MCF 10A (cell line): ENCODE measurements around the gene ARHGEF11. TPM values are rescaled to one million over a fixed set of nuclear protein-coding genes. Genes with fewer than 3 reads are reported as not detected.

Experiments
- BruUV-seq: library from RNA; stranded (reverse); fragments of 400-500 nt; replicated peaks from 2 replicates; lab custom pipeline; 2021; lab: Mats Ljungman, UMichigan
- CTCF ChIA-PET: fragments of 300-600 bp; sonication (Branson Sonifier 250); formaldehyde crosslinking; extraction: SDS; loops from one replicate; lab custom pipeline; 2021; ENCODE audit warnings: antibody characterized with exemption, inconsistent platforms; lab: Yijun Ruan, JAX
- POLR2A ChIA-PET: fragments of 300-600, 350-650 bp; sonication (Branson Sonifier 250); formaldehyde crosslinking; extraction: SDS; loops from one replicate; lab custom pipeline; 2020; ENCODE audit warnings: antibody characterized with exemption, inconsistent platforms; lab: Yijun Ruan, JAX
- DNase-seq: peaks from one replicate; pipeline ENCODE4 v3.0.0-alpha.2; 2018; ENCODE audit not compliant: unreplicated experiment
- H3K27ac Mint-ChIP-seq: one replicate; pipeline ENCODE4 v1.8.0; 2022; ENCODE audit warnings: mild to moderate bottlenecking, low read depth, mixed read lengths; ENCODE audit not compliant: unreplicated experiment
- H3K27me3 Mint-ChIP-seq: one replicate; pipeline ENCODE4 v1.8.0; 2022; ENCODE audit warnings: mixed read lengths; ENCODE audit not compliant: insufficient read depth, unreplicated experiment
- H3K36me3 Mint-ChIP-seq: one replicate; pipeline ENCODE4 v1.8.0; 2022; ENCODE audit warnings: mild to moderate bottlenecking, moderate library complexity, mixed read lengths; ENCODE audit not compliant: insufficient read depth, unreplicated experiment
- H3K4me1 Mint-ChIP-seq: one replicate; pipeline ENCODE4 v1.8.0; 2022; ENCODE audit warnings: mixed read lengths; ENCODE audit not compliant: insufficient read depth, unreplicated experiment
- H3K4me3 Mint-ChIP-seq: one replicate; pipeline ENCODE4 v1.8.0; 2022; ENCODE audit warnings: mild to moderate bottlenecking, moderate library complexity, mixed read lengths; ENCODE audit not compliant: unreplicated experiment
- H3K9me3 Mint-ChIP-seq: one replicate; pipeline ENCODE4 v1.8.0; 2022; ENCODE audit warnings: mixed read lengths; ENCODE audit not compliant: unreplicated experiment
- intact Hi-C: fragments of 100-400 bp; cut with micrococcal nuclease; formaldehyde crosslinking; loops from 2 replicates; pipeline ENCODE4 v1.14.1; 2022
- total RNA-seq: library from RNA; stranded (reverse); gene quantifications from 2 replicates; pipeline ENCODE4 v1.2.3, GENCODE V29; 2022
- TF ChIP-seq, protein P1 (sequence below): fragments of 200-600 bp; IDR thresholded peaks from one replicate; pipeline ENCODE4 v1.8.0; 2022; ENCODE audit warnings: antibody characterized with exemption, mild to moderate bottlenecking; ENCODE audit not compliant: unreplicated experiment

ARHGEF11 gene
- total RNA-seq, 1 experiment from 2014 or later: 34.5 TPM

DNA sequence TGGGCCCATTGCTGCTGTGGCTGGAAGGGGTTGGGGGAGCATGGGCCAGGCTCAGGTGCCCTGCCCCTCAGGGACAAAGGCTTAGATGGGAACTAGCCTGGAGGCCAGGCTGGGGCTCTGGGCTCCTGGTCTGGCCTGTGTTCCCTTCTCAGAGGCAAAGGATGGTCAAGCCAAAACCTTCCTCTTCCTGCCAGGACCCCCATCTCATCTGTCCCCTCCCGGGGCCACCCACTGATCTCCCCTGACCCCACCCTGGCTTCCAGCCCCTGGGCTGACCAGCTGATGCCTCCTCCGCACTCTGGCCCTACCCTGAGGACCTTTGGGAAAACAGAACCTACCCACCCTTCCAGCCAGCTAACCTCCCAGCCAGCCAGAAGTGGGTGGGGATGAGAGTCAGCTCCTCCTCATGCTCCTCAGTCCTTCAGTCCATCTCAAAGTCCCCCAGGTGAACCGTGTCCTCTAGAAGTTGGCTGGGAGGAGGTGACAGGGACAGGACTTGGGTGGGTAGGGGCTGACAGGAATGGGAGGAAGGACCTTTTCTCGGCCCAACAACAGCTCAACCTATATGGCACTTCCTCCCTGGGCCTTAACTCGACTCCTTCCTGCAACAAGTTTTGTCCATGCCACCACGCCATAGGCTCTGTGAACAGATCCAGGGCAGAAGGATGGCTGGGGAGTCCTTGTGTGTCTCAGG is 144.5 kb downstream of the ARHGEF11 start:
- BruUV-seq: no TSS peak
- POLR2A ChIA-PET: interaction anchor here (0.5 to 1.0 kb wide), 2 partner anchors 11 to 279 kb away, joined by 3 to 4 read pairs; no protein-coding TSS in a partner anchor
- H3K27ac Mint-ChIP-seq: no peak overlapping the region
- TF ChIP-seq, protein P1, sequence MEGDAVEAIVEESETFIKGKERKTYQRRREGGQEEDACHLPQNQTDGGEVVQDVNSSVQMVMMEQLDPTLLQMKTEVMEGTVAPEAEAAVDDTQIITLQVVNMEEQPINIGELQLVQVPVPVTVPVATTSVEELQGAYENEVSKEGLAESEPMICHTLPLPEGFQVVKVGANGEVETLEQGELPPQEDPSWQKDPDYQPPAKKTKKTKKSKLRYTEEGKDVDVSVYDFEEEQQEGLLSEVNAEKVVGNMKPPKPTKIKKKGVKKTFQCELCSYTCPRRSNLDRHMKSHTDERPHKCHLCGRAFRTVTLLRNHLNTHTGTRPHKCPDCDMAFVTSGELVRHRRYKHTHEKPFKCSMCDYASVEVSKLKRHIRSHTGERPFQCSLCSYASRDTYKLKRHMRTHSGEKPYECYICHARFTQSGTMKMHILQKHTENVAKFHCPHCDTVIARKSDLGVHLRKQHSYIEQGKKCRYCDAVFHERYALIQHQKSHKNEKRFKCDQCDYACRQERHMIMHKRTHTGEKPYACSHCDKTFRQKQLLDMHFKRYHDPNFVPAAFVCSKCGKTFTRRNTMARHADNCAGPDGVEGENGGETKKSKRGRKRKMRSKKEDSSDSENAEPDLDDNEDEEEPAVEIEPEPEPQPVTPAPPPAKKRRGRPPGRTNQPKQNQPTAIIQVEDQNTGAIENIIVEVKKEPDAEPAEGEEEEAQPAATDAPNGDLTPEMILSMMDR: no peak
- CTCF ChIA-PET: interaction anchor here (0.8 to 17.6 kb wide), 7 partner anchors 8 to 243 kb away, joined by 4 to 363 read pairs (median 5); partner anchors contain the start of gene LRRC71
- intact Hi-C loops: no loop called here
- no peaks in the 10 kb centered on the region for H3K9me3 Mint-ChIP-seq
- H3K27me3 Mint-ChIP-seq: no peaks in the 10 kb centered on the region
- no peaks in the 10 kb centered on the region for H3K36me3 Mint-ChIP-seq
- no peak for DNase-seq
- H3K4me1 Mint-ChIP-seq: peaks cover 29% of the 10 kb centered on the region
- no peak overlapping the region for H3K4me3 Mint-ChIP-seq

DNA sequence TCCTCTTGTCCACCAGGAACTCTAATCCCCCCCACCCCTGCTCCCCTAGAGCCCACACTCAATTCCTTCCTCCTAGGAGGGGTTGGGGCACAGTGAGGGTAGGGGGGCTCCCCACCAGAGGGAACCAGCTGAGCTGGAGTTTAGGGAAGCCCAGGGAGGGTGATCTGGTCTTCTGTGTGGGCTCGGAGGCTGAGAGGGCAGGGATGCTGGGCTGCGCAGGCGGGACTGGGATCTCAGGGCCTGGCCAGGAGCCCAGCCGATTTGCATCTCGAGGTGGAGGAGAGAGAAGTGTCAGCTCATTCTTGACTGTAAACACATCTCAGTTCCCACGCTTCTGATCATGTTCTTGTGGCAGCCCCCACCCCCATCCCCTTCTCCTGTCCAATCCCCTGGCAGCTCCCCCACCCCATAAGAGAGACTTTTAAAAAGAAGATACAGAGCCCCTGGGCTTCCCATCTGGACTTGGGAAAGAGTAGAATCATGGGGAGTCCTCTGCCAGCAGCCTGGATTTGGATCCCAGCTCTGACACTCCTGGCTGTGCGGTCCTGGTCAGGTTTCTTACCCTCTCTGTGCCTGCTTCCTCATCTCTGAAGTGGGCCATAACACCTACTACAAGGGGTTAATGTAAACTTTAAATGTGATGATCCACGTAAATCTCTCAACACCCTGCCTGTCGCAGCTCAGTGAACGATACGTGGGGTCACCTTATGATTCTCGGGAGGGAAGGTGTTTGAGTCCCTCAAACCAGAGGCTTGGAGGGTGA is 145.4 kb downstream of the ARHGEF11 start:
- intact Hi-C loops: no loop called here
- no peak overlapping the region for H3K4me3 Mint-ChIP-seq
- no peaks in the 10 kb centered on the region for H3K9me3 Mint-ChIP-seq
- peaks cover 38% of the 10 kb centered on the region for H3K4me1 Mint-ChIP-seq
- CTCF ChIA-PET: interaction anchor here (0.6 to 17.6 kb wide), 5 partner anchors 10 to 180 kb away, joined by 3 to 363 read pairs (median 34); partner anchors contain the start of gene LRRC71
- no peak for DNase-seq
- POLR2A ChIA-PET: interaction anchor here (1.0 kb wide), 1 partner anchor 11 kb away, joined by 4 read pairs; no protein-coding TSS in a partner anchor
- H3K27ac Mint-ChIP-seq: no peak overlapping the region
- no peaks in the 10 kb centered on the region for H3K27me3 Mint-ChIP-seq
- BruUV-seq: no TSS peak
- H3K36me3 Mint-ChIP-seq: no peaks in the 10 kb centered on the region
- TF ChIP-seq, protein P1: no peak

DNA sequence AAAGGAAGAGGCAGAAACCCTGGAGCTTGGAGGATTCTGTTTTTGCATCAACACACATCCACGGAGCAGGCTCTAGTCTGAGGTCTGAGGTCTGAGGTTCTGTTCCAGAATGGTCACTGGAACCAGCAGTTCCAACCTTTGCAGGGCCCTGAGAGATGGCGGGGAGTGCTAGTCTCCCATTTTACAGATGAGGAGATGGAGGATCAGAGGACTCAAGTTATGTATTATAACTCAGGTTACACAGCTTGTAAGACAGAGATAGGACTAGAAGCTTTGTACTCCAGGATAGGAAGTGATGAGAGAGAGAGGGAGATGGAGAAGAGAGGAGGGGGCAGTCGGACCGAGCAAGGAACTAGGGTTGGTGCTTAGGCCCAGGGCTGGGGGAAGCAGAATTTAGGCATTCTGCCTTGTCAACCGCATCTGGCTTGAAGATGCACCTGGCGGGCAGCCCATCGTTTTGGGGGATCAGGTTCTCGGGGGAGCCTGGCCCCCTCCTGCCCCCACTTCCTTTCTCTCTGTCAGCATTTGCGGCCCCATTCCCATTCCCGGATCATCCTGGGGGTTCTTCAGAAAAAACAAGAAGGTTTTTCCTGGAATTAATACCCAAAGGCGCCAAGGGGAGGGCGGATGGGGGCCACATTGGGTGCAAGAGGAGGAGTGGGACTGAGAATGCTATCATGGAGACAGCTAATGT is 146.4 kb downstream of the ARHGEF11 start:
- Mint-ChIP-seq H3K36me3 (no peaks in the 10 kb centered on the region), H3K27ac (no peak overlapping the region), H3K9me3 (no peaks in the 10 kb centered on the region), H3K4me1 (peaks cover 41% of the 10 kb centered on the region), H3K27me3 (no peaks in the 10 kb centered on the region), H3K4me3 (no peak overlapping the region)
- intact Hi-C loops: no loop called here
- POLR2A ChIA-PET: no interaction called here
- TF ChIP-seq, protein P1: no peak
- CTCF ChIA-PET: interaction anchor here (1.1 to 17.6 kb wide), 7 partner anchors 9 to 210 kb away, joined by 3 to 363 read pairs (median 10); partner anchors contain the start of genes LRRC71 and NTRK1
- no peak for DNase-seq
- BruUV-seq: no TSS peak
